Prostate gland (tissue), 2 donors: ENCODE data around the gene BPIFB2.

Experiments used
- CTCF ChIP-seq, 4 experiments: fragments of 200-600 bp in 2 of 4; fragments of 450-650 bp in 2 of 4; sonication (generic) in 2 of 4; IDR thresholded peaks; 1 replicate in 3 of 4; 2 replicates in 1 of 4; pipeline ENCODE4 v1.5.1; 2016 to 2019; ENCODE audit warnings: antibody characterized with exemption in 4 of 4, mild to moderate bottlenecking in 2 of 4, moderate library complexity in 2 of 4
- POLR2A ChIP-seq: fragments of 450-650 bp; IDR thresholded peaks from one replicate; pipeline ENCODE4 v1.6.1; 2016; ENCODE audit warnings: antibody characterized with exemption, mild to moderate bottlenecking

GRCh38 chr20:32960849-32961731 is 46.4 kb upstream of the BPIFB2 start:
- TF ChIP-seq POLR2A (no peak), CTCF (IDR thresholded peaks at IDR 0.05) (no peak)
